Measurements from ENCODE around the gene LIMA1. TPM values are rescaled to one million over a fixed set of nuclear protein-coding genes. Genes with fewer than 3 reads are reported as not detected.

The LIMA1 gene
- total RNA-seq, 2 experiments from 2014 or later, result 4.6 to 5.1 TPM

GRCh38 chr12:50258167-50258551 lies 25.2 kb downstream of the LIMA1 start:
- ATAC-seq (ENCODE audit: poor library complexity) (no peak), DNase-seq (no peak)
- Mint-ChIP-seq H3K4me1 (ENCODE audit: low read depth) (no peaks in the 10 kb centered on the region), H3K36me3 (ENCODE audit: low read depth) (no peaks in the 10 kb centered on the region), H3K27me3 (no peaks in the 10 kb centered on the region), H3K4me3 (no peak overlapping the region), H3K27ac (no peak overlapping the region), H3K9me3 (no peaks in the 10 kb centered on the region)
- no peaks in the 10 kb centered on the region for H3K9me3 ChIP-seq (ENCODE audit: control insufficient read depth in 1 of 2, insufficient read depth in 1 of 2, low read length in 2 of 2)
- POLR2A ChIA-PET, result no interaction called here
- intact Hi-C loops (cut with DNase I, micrococcal nuclease), result no loop called here
- H3K27me3 ChIP-seq (ENCODE audit: control insufficient read depth in 1 of 2, insufficient read depth in 2 of 2, low read length in 2 of 2), result no peaks in the 10 kb centered on the region
- no peak overlapping the region for H3K4me3 ChIP-seq (ENCODE audit: low read length)
- no peak overlapping the region for H3K27ac ChIP-seq (ENCODE audit: low read depth in 1 of 2, low read length in 2 of 2)
- no peaks in the 10 kb centered on the region for H3K36me3 ChIP-seq (ENCODE audit: insufficient read depth, low read length)
- no peak for TF ChIP-seq CTCF (IDR thresholded peaks at IDR 0.05)
- H3K4me1 ChIP-seq (ENCODE audit: insufficient read depth, low read length), result no peaks in the 10 kb centered on the region
- CTCF ChIA-PET, result no interaction called here

GRCh38 chr12:50257236-50258166 lies 25.8 kb downstream of the LIMA1 start:
- POLR2A ChIA-PET, result no interaction called here

GRCh38 chr12:50256761-50257160 lies 26.6 kb downstream of the LIMA1 start:
- H3K4me3 Mint-ChIP-seq, result no peak overlapping the region
- POLR2A ChIA-PET, result no interaction called here
- H3K4me1 Mint-ChIP-seq (ENCODE audit: low read depth), result peaks cover 3% of the 10 kb centered on the region
- intact Hi-C loops (cut with DNase I, micrococcal nuclease), result no loop called here
- H3K27ac ChIP-seq (ENCODE audit: low read depth in 1 of 2, low read length in 2 of 2), result no peak overlapping the region
- H3K36me3 ChIP-seq (ENCODE audit: insufficient read depth, low read length), result no peaks in the 10 kb centered on the region
- no peaks in the 10 kb centered on the region for H3K27me3 Mint-ChIP-seq
- no peak overlapping the region for H3K27ac Mint-ChIP-seq
- no peaks in the 10 kb centered on the region for H3K27me3 ChIP-seq (ENCODE audit: control insufficient read depth in 1 of 2, insufficient read depth in 2 of 2, low read length in 2 of 2)
- H3K36me3 Mint-ChIP-seq (ENCODE audit: low read depth), result no peaks in the 10 kb centered on the region
- no peak overlapping the region for H3K4me3 ChIP-seq (ENCODE audit: low read length)
- TF ChIP-seq CTCF (IDR thresholded peaks at IDR 0.05), result no peak
- no peaks in the 10 kb centered on the region for H3K9me3 Mint-ChIP-seq
- CTCF ChIA-PET, result no interaction called here
- no peaks in the 10 kb centered on the region for H3K4me1 ChIP-seq (ENCODE audit: insufficient read depth, low read length)
- no peak for ATAC-seq (ENCODE audit: poor library complexity)
- DNase-seq, result no peak
- H3K9me3 ChIP-seq (ENCODE audit: control insufficient read depth in 1 of 2, insufficient read depth in 1 of 2, low read length in 2 of 2), result no peaks in the 10 kb centered on the region

More at GRCh38 chr12:50257236-50258166, 25.8 kb downstream of the LIMA1 start:
- DNase-seq (no peak), ATAC-seq (ENCODE audit: poor library complexity) (no peak)
- intact Hi-C loops (cut with DNase I, micrococcal nuclease), result no loop called here
- Histone ChIP-seq H3K27ac (ENCODE audit: low read depth in 1 of 2, low read length in 2 of 2) (no peak overlapping the region), H3K9me3 (ENCODE audit: control insufficient read depth in 1 of 2, insufficient read depth in 1 of 2, low read length in 2 of 2) (no peaks in the 10 kb centered on the region), H3K4me3 (ENCODE audit: low read length) (no peak overlapping the region), H3K4me1 (ENCODE audit: insufficient read depth, low read length) (no peaks in the 10 kb centered on the region), H3K36me3 (ENCODE audit: insufficient read depth, low read length) (no peaks in the 10 kb centered on the region), H3K27me3 (ENCODE audit: control insufficient read depth in 1 of 2, insufficient read depth in 2 of 2, low read length in 2 of 2) (no peaks in the 10 kb centered on the region)
- H3K4me1 Mint-ChIP-seq (ENCODE audit: low read depth), result no peaks in the 10 kb centered on the region
- H3K9me3 Mint-ChIP-seq, result no peaks in the 10 kb centered on the region
- no peak for TF ChIP-seq CTCF (IDR thresholded peaks at IDR 0.05)
- H3K27me3 Mint-ChIP-seq, result no peaks in the 10 kb centered on the region
- H3K36me3 Mint-ChIP-seq (ENCODE audit: low read depth), result no peaks in the 10 kb centered on the region
- no peak overlapping the region for H3K27ac Mint-ChIP-seq
- H3K4me3 Mint-ChIP-seq, result no peak overlapping the region
- CTCF ChIA-PET, result interaction anchor here (0.6 kb wide), 1 partner anchor 67 kb away, joined by 4 read pairs; no protein-coding TSS in a partner anchor
